Panc1 (cell line): ENCODE data around the gene LRMDA.

Source experiments
- POLR2AphosphoS5 ChIP-seq: IDR thresholded peaks from 2 replicates; pipeline ENCODE4 v1.6.1; 2012; ENCODE audit warnings: mild to moderate bottlenecking, low read depth, low read length, moderate library complexity
- REST ChIP-seq, 2 experiments: IDR thresholded peaks; 2 replicates each; pipeline ENCODE4 v1.6.1; 2011 to 2012; ENCODE audit warnings: low read depth in 2 of 2, control low read depth in 1 of 2, low read length in 1 of 2, mild to moderate bottlenecking in 1 of 2, moderate library complexity in 1 of 2; ENCODE audit not compliant: insufficient read depth in 1 of 2
- TCF7L2 ChIP-seq: IDR thresholded peaks from 2 replicates; pipeline ENCODE4 v1.6.1; 2011; ENCODE audit warnings: mild to moderate bottlenecking, low read depth, low read length, inconsistent platforms
- TF ChIP-seq, protein P1 (sequence below): fragments of 450-650 bp; IDR thresholded peaks from 2 replicates; pipeline ENCODE4 v1.5.1; 2017; ENCODE audit warnings: mild to moderate bottlenecking

DNA sequence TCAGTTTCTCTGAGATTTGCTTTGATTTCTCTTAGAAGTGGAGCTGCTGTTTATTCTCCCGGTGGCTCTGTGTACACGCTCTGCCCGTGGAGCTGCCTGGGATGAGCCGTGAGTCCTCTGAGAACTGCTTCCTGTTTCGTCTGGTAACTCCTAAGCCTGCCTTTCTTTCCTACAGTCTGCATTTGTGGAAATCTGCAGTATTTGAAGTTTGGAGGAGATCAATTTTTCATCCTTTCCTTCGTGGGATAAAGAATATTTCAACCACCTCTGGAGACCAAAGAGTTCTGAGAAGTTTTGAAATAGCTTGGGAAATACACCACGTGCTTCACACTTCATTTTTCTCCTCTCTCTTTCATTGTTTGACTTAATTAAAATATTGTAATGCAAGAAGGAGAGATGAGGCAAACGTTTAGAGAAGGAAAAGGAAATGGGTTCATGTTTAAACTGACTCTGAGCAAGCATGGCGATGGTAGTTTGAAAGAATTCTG, 311.9 kb downstream of the LRMDA start:
- TF ChIP-seq, protein P1, sequence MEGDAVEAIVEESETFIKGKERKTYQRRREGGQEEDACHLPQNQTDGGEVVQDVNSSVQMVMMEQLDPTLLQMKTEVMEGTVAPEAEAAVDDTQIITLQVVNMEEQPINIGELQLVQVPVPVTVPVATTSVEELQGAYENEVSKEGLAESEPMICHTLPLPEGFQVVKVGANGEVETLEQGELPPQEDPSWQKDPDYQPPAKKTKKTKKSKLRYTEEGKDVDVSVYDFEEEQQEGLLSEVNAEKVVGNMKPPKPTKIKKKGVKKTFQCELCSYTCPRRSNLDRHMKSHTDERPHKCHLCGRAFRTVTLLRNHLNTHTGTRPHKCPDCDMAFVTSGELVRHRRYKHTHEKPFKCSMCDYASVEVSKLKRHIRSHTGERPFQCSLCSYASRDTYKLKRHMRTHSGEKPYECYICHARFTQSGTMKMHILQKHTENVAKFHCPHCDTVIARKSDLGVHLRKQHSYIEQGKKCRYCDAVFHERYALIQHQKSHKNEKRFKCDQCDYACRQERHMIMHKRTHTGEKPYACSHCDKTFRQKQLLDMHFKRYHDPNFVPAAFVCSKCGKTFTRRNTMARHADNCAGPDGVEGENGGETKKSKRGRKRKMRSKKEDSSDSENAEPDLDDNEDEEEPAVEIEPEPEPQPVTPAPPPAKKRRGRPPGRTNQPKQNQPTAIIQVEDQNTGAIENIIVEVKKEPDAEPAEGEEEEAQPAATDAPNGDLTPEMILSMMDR: no peak
- TF ChIP-seq REST (IDR thresholded peaks at IDR 0.05; ENCODE audit: insufficient read depth in 1 of 2, low read depth in 2 of 2, low read length in 1 of 2) (no peak), POLR2AphosphoS5 (no peak), TCF7L2 (no peak)
